Activated CD8-positive, alpha-beta memory T cell treated with anti-CD3 and anti-CD28 coated beads for 24 hours (primary cell): ENCODE measurements around the gene SLC22A23.
A peak's percentile ranks its signal among the peaks of the same experiment; 100 is the strongest.

ENCODE experiments used
- DNase-seq: peaks from one replicate; pipeline ENCODE4 v3.0.0-alpha.2; 2020

The SLC22A23 gene

GRCh38 chr6:3368685-3369084 is 88.2 kb downstream of the SLC22A23 start:
- DNase-seq = no peak

GRCh38 chr6:3367630-3368029 is 89.2 kb downstream of the SLC22A23 start:
- DNase-seq = no peak

- DNase-seq = no peak
Observed at GRCh38 chr6:3366596-3367413, 90.0 kb downstream of the SLC22A23 start.

DNA sequence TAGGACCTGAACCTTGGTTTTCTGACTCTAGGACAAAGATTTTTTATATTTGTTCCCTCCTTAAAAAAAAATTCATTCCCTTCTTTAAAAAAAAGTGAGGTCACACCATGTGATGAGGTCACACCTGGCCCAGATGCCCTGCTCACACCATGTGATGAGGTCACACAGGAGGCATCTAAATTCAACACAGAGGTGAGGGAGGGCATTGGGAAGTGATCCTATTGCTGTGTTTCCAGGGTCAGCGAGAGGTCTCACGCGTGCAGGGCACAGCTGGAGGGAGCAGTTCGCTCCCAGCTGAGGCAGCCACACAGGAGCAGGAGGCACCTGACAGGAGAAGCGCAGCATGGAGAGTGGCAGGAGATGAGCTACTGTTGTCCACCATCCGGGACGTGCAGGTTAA is 92.5 kb downstream of the SLC22A23 start:
- DNase-seq = no peak

GRCh38 chr6:3363296-3364025 is 93.4 kb downstream of the SLC22A23 start:
- DNase-seq = no peak

DNA sequence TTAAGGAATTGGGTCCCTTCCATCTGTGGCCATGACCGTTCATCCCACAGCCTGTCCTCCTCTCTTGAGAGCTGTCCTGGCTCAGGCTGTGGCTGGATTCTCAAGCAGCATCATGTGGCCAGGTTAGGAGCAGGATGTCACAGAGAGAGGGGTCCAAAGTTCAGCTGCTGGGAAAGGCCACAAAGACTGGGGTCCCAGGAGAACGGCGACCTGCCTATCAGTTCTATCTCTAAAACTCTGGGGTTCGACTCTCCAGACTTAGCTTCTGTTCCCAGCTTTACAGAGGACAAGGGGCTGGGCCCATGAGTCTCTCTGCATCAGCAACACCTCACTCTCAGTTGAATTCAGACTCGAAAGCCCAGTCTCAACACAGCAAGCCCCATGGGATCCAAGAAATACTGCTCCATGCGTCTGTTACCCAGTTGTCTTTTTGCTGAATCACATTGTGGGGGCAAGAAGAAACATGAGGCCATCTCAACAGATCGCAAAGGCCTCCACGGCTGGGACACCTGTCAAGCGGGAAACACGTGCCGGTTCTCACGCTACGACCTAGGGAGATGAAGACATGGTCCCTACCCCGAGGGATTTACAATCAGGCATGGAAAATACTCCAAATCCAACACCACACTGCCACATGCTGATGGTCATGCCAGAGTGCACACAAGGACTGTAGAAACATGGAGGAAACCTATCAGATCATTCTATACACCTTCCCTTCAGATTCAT is 95.4 kb downstream of the SLC22A23 start:
- no peak for DNase-seq

DNA sequence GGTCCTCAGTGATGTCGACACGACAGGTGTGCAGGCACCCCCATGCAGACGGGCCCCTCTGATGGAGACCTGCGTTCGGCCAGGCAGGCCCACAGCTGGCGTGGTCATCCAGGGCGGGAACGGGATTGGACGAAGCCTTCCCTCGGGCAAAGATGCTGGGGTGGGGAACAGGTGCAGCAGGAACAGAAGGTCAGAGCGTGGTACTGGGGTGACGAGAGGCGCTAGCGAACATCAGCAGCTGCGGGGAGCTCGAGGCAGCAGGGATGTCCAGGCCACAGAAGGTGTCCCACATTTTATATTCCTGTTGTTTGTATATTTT is 96.2 kb downstream of the SLC22A23 start:
- no peak for DNase-seq

- DNase-seq = no peak
Observed at GRCh38 chr6:3359973-3360726, 96.7 kb downstream of the SLC22A23 start.

- no peak for DNase-seq
Observed at GRCh38 chr6:3359101-3359752, 97.6 kb downstream of the SLC22A23 start.

DNA sequence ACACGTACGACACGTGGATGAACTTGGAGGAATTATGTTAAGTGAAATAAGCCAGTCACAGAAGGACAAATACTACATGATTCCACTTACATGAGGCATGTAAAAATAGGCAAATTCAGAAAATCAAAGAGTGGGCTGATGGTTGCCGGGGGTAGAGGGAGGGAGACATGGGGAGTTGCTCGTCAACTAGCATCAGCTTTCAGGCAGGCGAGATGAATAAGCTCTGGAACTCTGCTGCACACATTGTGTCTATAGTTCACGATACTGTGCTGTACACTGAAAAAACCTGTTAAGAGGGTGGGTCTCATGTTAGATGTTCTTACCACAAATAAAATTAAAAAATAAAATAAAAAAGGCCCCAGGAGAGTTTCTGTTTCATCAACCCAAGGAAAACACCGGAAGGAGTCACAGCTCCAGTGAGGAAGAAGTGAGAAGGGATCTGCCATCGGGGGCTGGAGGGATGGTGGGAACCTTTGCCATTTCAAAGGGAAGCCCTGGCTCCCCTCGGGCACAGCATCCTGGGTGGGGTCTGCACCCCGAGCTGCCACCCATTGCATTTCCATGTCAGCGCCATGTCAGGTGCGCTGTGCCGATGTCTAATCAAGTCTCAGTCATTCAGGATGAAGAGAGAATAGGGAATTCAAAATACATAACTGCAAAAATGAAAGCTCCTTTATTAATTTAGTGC is 98.3 kb downstream of the SLC22A23 start:
- DNase-seq = no peak

- no peak for DNase-seq
Observed at GRCh38 chr6:3357678-3358077, 99.2 kb downstream of the SLC22A23 start.

GRCh38 chr6:3356824-3357420 is 99.9 kb downstream of the SLC22A23 start:
- no peak for DNase-seq

DNA sequence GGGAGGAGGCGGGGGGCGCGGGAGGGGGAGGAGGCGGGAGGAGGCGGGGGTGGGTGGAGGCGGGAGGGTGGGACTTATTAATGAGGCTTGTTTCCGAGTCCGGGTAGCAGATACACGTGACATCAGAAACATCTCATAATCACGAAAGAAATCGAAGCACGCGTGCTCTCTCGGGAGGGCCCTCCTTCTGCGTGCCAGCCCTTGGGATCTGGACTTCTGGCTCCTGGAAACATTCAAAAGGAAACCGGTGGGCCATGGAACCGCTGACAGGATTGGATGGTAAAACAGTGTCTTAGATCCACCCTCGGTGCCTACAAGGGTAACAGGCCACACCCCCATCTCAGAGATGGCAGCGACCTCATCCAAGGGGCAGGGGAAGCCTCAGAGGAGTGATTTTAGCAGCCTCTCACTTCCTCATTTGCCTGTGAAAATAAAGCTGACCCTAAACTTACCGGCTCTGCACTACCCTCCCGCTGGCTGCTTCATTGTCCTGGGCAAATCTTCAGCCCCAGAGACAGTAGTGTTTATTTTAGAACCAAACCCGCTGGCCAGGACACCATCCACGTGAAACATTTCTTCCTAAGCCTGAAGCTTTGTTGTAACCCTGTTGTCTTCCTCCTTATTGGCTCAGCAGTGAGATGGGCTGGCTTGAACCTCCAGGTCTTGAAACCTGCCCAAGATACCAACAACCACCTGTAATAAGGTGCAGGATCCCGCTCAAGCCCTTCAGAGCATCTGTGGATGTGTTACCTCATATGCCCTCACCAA is 100.6 kb downstream of the SLC22A23 start:
- peak; percentile 71 for DNase-seq

DNA sequence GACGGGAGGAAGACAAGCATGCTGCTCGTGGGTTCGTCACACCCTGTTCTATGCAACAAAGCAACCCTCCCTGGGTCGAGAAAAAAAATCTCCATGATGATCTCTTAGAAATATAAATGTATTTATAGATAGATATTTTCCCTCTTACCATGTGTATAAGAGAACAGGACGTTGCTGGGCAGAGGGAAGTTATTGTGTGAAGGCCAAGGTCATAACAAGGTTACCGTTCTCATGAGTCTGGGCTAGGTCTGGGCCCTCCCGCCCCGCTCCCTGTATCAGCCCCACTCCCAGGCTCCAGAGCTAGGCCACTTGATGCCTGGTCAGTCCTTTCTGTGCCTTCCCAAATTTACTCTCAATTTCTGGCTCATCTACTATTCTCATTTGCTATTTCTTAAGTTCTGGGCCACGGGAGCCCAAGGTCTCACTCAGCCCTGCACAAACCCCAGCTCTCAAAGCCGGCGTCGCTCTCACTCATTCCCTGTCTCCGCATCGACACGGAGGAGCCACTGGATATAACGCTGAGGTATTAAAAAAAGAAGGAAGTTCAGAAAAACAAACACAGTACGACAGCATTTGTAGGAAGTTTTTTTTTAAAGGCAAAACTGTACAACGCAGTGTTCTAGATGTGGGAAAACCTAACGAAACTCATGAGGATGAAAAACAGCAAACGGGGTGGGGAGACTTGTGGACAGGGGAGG is 101.3 kb downstream of the SLC22A23 start:
- no peak for DNase-seq

GRCh38 chr6:3355011-3355357 is 101.9 kb downstream of the SLC22A23 start:
- no peak for DNase-seq

- DNase-seq = no peak
Observed at GRCh38 chr6:3353939-3354338, 102.9 kb downstream of the SLC22A23 start.

DNA sequence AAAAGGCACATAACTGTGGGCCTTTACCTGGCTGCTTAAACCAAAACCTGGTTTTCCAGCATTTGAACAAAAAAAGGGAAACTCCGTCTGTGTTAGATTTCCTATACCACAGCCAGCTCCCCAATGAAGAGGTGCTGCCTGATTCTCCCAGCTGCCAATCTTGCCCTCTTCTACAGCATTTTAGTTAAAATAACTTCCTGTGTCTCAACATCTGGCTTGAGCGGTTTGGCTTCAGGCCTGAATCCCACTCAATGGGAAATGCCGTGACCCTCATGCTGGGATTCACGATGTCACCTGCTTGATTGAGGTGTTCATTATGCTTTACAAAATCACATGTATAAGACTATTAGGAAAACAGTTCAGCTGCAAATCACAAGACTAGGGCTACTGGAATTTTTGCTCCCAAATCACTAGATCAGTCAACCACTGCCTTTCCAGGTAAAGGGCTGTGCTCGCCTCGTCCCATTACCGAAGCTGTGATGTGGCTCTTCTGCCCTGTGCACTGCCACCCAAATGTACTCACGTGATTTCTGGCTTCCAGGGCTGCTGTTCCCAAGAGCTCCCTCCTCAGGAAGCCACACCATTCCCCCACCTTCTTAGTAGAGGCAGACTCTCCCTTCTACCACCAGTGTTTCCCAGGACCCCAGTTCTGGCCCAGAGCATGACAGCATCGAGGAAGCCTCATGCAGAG is 103.5 kb downstream of the SLC22A23 start:
- DNase-seq = no peak

- no peak for DNase-seq
Observed at GRCh38 chr6:3352678-3353077, 104.2 kb downstream of the SLC22A23 start.

DNA sequence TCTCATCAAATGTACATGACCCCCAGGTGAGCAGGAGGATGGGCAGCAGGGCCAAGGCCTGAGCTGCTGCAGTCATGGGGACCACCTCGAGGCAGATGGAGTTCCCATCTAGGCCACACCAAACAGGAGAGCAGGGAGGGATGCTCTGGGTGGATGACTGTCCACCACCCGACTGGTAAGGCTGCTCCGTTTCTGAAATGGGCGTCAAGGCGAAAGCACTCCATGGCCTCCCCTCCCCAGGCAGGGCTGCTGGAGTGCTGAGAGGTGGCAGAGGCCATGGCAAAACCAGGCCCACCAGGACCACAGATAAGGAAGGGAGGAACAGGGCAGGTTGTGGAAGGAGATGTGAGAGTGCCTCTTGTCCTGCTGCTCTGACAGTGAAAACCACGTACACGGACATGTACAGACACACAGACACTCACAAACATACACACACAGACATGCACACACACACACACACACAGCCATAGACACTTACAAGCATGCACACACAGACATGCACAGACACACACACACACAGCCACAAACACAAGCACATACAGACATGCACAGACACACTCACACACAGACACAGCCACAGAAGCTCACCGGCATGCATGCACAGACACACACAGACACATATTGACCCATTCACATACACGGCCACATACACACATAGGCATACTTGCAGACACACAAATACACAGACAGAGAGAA is 104.9 kb downstream of the SLC22A23 start:
- DNase-seq = no peak
